GM23338 (cell line): ENCODE data around the gene PKM. TPM values are rescaled to one million over a fixed set of nuclear protein-coding genes. Genes with fewer than 3 reads are reported as not detected.

Source experiments
- ATAC-seq: fragments of 200-7000 bp; cut with Tn5 transposase; 3 replicates; pipeline ENCODE4 v1.9.1; 2020
- DNase-seq: peaks from one replicate; pipeline ENCODE4 v3.0.0-alpha.2; 2015; ENCODE audit warnings: low spot score
- H2AFZ ChIP-seq: fragments of 200-600 bp; sonication (generic); 2 replicates; pipeline ENCODE4 v1.8.0; 2016; ENCODE audit warnings: antibody characterized with exemption, mild to moderate bottlenecking, moderate library complexity
- H3F3A ChIP-seq: fragments of 200-600 bp; sonication (generic); replicated peaks from 2 replicates; pipeline ENCODE4 v1.8.0; 2017; ENCODE audit warnings: antibody characterized with exemption, mixed run types, low read depth
- H3K27ac ChIP-seq: fragments of 200-600 bp; sonication (generic); 2 replicates; pipeline ENCODE4 v1.6.1; 2016; ENCODE audit warnings: low read depth
- H3K27me3 ChIP-seq: fragments of 200-600 bp; sonication (generic); 2 replicates; pipeline ENCODE4 v1.8.0; 2016; ENCODE audit warnings: mild to moderate bottlenecking, mixed run types, moderate library complexity; ENCODE audit not compliant: insufficient read depth
- H3K36me3 ChIP-seq: fragments of 200-600 bp; sonication (generic); 2 replicates; pipeline ENCODE4 v1.8.0; 2016; ENCODE audit warnings: mild to moderate bottlenecking; ENCODE audit not compliant: insufficient read depth
- H3K4me1 ChIP-seq: fragments of 200-600 bp; sonication (generic); 2 replicates; pipeline ENCODE4 v1.8.0; 2016; ENCODE audit warnings: mild to moderate bottlenecking, moderate library complexity; ENCODE audit not compliant: insufficient read depth
- H3K4me2 ChIP-seq: fragments of 200-600 bp; sonication (generic); 2 replicates; pipeline ENCODE4 v1.7.1; 2017; ENCODE audit warnings: mixed run types
- H3K4me3 ChIP-seq: fragments of 200-600 bp; sonication (generic); 2 replicates; pipeline ENCODE4 v1.6.1; 2016; ENCODE audit warnings: mixed run types
- H3K79me2 ChIP-seq: fragments of 200-600 bp; sonication (generic); replicated peaks from 2 replicates; pipeline ENCODE4 v1.8.0; 2017; ENCODE audit warnings: mild to moderate bottlenecking; ENCODE audit not compliant: insufficient read depth
- H3K9me2 ChIP-seq: fragments of 200-600 bp; sonication (generic); 2 replicates; pipeline ENCODE4 v1.8.0; 2017; ENCODE audit not compliant: insufficient read depth
- H4K20me1 ChIP-seq: fragments of 200-600 bp; sonication (generic); replicated peaks from 2 replicates; pipeline ENCODE4 v1.8.0; 2017; ENCODE audit warnings: mild to moderate bottlenecking; ENCODE audit not compliant: insufficient read depth
- H3K27ac Mint-ChIP-seq: 2 replicates; pipeline ENCODE4 v1.8.0; 2020; ENCODE audit warnings: inconsistent platforms, mild to moderate bottlenecking, moderate library complexity, mixed read lengths
- H3K27me3 Mint-ChIP-seq: 3 replicates; pipeline ENCODE4 v1.8.0; 2022; ENCODE audit warnings: low read depth, mild to moderate bottlenecking, moderate library complexity, mixed read lengths, inconsistent platforms; ENCODE audit not compliant: insufficient read depth, poor library complexity
- H3K36me3 Mint-ChIP-seq: 3 replicates; pipeline ENCODE4 v1.8.0; 2021; ENCODE audit warnings: low read depth, mild to moderate bottlenecking, inconsistent platforms, moderate library complexity, mixed read lengths
- H3K4me1 Mint-ChIP-seq: 3 replicates; pipeline ENCODE4 v1.8.0; 2020; ENCODE audit warnings: mild to moderate bottlenecking, inconsistent platforms, mixed read lengths
- H3K4me3 Mint-ChIP-seq: 3 replicates; pipeline ENCODE4 v1.8.0; 2021; ENCODE audit warnings: moderate library complexity, mild to moderate bottlenecking, inconsistent platforms, mixed read lengths
- H3K9me3 Mint-ChIP-seq: 3 replicates; pipeline ENCODE4 v1.8.0; 2020; ENCODE audit warnings: moderate library complexity, mild to moderate bottlenecking, inconsistent platforms, mixed read lengths
- ETS1 ChIP-seq: IDR thresholded peaks from 2 replicates; pipeline ENCODE4 v1.6.1; 2016; ENCODE audit warnings: antibody characterized with exemption
- EZH2 ChIP-seq: fragments of 200-600 bp; sonication (generic); IDR thresholded peaks from one replicate; pipeline ENCODE4 v1.8.0; 2017; ENCODE audit warnings: antibody characterized with exemption, mild to moderate bottlenecking, low read depth; ENCODE audit not compliant: unreplicated experiment
- EZH2phosphoT487 ChIP-seq: fragments of 200-600 bp; sonication (generic); IDR thresholded peaks from one replicate; pipeline ENCODE4 v1.8.1; 2018; ENCODE audit warnings: antibody characterized with exemption; ENCODE audit not compliant: unreplicated experiment
- STAT1 ChIP-seq: IDR thresholded peaks from one replicate; pipeline ENCODE4 v1.6.1; 2016; ENCODE audit warnings: antibody characterized with exemption; ENCODE audit not compliant: unreplicated experiment
- ZNF114 ChIP-seq: fragments of 250-450 bp; sonication (Bioruptor Pico); IDR thresholded peaks from 2 replicates; pipeline ENCODE4 v1.5.0; 2020; ENCODE audit warnings: mild to moderate bottlenecking, moderate library complexity
- ZNF331 ChIP-seq: fragments of 250-450 bp; sonication (Bioruptor Pico); IDR thresholded peaks from 2 replicates; pipeline ENCODE4 v1.5.0; 2020; ENCODE audit warnings: low read depth, mild to moderate bottlenecking, moderate library complexity
- polyA plus RNA-seq: library from polyadenylated mRNA; unstranded; fragments of >200 nt; fragmentation: Nextera tagmentation; extraction: Ambion mirVana; gene quantifications from 2 replicates; pipeline ENCODE4 v1.2.1, GENCODE V29; 2016
- total RNA-seq: library from RNA; depleted of rRNA; stranded (reverse); fragments of >200 nt; shearing (Covaris generic); gene quantifications from 2 replicates; pipeline ENCODE4 v1.2.3, GENCODE V29; 2014
- TF ChIP-seq, protein P1 (sequence below), 2 experiments: fragments of 200-600 bp in 1 of 2; sonication (generic) in 1 of 2; conservative IDR thresholded peaks; 2 replicates each; pipeline versions ENCODE4 v1.5.1 to v1.6.1; 2016 to 2017; ENCODE audit warnings: antibody characterized with exemption in 2 of 2, low read depth in 2 of 2, mild to moderate bottlenecking in 2 of 2, moderate library complexity in 1 of 2
- TF ChIP-seq, protein P2 (sequence below): fragments of 250-450 bp; sonication (Bioruptor Pico); IDR thresholded peaks from 2 replicates; pipeline ENCODE4 v1.5.0; 2020; ENCODE audit warnings: mild to moderate bottlenecking, moderate library complexity

Gene PKM
- total and polyA plus RNA-seq, 2 experiments from 2014 or later = 432 to 1,137 TPM

DNA sequence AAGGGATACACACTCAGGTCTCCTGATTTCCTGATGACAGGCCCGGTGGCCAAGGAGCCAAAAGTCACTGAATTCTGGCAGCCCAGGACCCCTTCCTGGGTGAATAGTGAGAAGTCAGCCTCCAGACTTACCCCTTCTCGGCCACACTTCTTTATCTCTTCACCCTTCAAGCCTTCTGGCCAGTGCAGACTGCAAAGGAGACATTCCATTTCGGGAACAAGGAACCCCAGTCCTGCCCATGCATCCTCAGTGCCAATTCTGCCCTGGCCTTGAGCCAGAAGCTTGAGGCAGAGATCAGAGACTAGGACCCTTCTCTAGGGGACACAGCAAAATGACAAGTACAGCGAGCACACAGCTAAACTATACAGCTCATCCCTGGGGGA, 62.2 kb downstream of the PKM start (continued):
- no peak for TF ChIP-seq ETS1
- TF ChIP-seq, protein P1, sequence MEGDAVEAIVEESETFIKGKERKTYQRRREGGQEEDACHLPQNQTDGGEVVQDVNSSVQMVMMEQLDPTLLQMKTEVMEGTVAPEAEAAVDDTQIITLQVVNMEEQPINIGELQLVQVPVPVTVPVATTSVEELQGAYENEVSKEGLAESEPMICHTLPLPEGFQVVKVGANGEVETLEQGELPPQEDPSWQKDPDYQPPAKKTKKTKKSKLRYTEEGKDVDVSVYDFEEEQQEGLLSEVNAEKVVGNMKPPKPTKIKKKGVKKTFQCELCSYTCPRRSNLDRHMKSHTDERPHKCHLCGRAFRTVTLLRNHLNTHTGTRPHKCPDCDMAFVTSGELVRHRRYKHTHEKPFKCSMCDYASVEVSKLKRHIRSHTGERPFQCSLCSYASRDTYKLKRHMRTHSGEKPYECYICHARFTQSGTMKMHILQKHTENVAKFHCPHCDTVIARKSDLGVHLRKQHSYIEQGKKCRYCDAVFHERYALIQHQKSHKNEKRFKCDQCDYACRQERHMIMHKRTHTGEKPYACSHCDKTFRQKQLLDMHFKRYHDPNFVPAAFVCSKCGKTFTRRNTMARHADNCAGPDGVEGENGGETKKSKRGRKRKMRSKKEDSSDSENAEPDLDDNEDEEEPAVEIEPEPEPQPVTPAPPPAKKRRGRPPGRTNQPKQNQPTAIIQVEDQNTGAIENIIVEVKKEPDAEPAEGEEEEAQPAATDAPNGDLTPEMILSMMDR (conservative IDR thresholded peaks at IDR 0.05; ENCODE audit: low read depth in 2 of 2) = no peak
- no peak for TF ChIP-seq EZH2
- TF ChIP-seq ZNF331 (CRISPR knock-in tag) = no peak
- TF ChIP-seq EZH2phosphoT487 = no peak

DNA sequence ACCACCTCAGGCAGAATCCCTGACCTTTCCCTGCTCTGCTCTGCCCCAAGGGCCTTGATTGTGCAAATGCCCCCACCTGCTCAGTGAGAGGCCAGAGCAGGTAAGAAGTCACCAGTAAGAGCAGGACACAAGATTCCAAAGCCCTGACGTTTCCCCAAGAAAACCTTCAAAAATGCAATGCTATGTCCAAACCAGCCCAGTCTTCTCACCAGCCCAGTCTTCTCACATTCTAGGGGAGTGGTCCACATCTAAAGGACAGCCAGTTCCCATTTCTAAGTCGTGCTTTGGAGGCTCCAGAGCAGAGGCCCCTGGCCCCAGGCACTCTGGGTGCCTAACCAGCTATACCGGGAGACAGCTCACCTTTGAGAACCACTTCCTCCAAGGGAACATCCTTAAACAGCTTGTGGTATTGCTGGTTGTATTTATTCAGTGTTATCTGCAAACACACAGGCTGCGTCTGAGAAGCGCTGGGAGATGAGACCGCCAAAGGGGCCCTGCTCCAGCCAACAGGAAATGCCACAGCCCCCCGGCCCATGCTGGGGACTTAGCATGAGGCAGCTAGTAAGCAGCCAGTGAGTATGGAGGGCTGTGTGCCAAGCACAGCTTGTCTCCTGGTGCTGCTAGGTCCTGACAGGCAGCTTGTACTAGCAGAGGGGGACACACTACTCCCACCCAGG, 62.7 kb downstream of the PKM start:
- no peaks in the 10 kb centered on the region for H3K27me3 ChIP-seq
- H3K27ac ChIP-seq = no peak overlapping the region
- peak overlapping the region; percentile 66; the same call in 1 of the 2 replicates for H2AFZ ChIP-seq
- H3K4me3 Mint-ChIP-seq = no peak overlapping the region
- no peaks in the 10 kb centered on the region for H3K9me3 Mint-ChIP-seq
- H3K4me1 ChIP-seq = no peaks in the 10 kb centered on the region
- H3K27me3 Mint-ChIP-seq = peaks cover 4% of the 10 kb centered on the region
- H3K4me2 ChIP-seq = no peak overlapping the region
- peaks cover 7% of the 10 kb centered on the region for H3K4me1 Mint-ChIP-seq
- no peaks in the 10 kb centered on the region for H3K36me3 Mint-ChIP-seq
- no peak overlapping the region for H3K27ac Mint-ChIP-seq
- H3F3A ChIP-seq = no peaks in the 10 kb centered on the region
- H3K79me2 ChIP-seq = no peaks in the 10 kb centered on the region
- 0 out of 2 replicates have a peak, but pooled peaks cover 4% of the 10 kb centered on the region for H3K9me2 ChIP-seq
- H3K4me3 ChIP-seq = no peak overlapping the region
- peak; percentile 20 for DNase-seq
- no peaks in the 10 kb centered on the region for H4K20me1 ChIP-seq
- ATAC-seq = peak; percentile 17; the same call in 1 of the 3 replicates
- TF ChIP-seq, protein P1 (conservative IDR thresholded peaks at IDR 0.05; ENCODE audit: low read depth in 2 of 2) = no peak
- TF ChIP-seq STAT1 (no peak), ZNF114 (CRISPR knock-in tag) (no peak), EZH2phosphoT487 (no peak)
- TF ChIP-seq, protein P2, sequence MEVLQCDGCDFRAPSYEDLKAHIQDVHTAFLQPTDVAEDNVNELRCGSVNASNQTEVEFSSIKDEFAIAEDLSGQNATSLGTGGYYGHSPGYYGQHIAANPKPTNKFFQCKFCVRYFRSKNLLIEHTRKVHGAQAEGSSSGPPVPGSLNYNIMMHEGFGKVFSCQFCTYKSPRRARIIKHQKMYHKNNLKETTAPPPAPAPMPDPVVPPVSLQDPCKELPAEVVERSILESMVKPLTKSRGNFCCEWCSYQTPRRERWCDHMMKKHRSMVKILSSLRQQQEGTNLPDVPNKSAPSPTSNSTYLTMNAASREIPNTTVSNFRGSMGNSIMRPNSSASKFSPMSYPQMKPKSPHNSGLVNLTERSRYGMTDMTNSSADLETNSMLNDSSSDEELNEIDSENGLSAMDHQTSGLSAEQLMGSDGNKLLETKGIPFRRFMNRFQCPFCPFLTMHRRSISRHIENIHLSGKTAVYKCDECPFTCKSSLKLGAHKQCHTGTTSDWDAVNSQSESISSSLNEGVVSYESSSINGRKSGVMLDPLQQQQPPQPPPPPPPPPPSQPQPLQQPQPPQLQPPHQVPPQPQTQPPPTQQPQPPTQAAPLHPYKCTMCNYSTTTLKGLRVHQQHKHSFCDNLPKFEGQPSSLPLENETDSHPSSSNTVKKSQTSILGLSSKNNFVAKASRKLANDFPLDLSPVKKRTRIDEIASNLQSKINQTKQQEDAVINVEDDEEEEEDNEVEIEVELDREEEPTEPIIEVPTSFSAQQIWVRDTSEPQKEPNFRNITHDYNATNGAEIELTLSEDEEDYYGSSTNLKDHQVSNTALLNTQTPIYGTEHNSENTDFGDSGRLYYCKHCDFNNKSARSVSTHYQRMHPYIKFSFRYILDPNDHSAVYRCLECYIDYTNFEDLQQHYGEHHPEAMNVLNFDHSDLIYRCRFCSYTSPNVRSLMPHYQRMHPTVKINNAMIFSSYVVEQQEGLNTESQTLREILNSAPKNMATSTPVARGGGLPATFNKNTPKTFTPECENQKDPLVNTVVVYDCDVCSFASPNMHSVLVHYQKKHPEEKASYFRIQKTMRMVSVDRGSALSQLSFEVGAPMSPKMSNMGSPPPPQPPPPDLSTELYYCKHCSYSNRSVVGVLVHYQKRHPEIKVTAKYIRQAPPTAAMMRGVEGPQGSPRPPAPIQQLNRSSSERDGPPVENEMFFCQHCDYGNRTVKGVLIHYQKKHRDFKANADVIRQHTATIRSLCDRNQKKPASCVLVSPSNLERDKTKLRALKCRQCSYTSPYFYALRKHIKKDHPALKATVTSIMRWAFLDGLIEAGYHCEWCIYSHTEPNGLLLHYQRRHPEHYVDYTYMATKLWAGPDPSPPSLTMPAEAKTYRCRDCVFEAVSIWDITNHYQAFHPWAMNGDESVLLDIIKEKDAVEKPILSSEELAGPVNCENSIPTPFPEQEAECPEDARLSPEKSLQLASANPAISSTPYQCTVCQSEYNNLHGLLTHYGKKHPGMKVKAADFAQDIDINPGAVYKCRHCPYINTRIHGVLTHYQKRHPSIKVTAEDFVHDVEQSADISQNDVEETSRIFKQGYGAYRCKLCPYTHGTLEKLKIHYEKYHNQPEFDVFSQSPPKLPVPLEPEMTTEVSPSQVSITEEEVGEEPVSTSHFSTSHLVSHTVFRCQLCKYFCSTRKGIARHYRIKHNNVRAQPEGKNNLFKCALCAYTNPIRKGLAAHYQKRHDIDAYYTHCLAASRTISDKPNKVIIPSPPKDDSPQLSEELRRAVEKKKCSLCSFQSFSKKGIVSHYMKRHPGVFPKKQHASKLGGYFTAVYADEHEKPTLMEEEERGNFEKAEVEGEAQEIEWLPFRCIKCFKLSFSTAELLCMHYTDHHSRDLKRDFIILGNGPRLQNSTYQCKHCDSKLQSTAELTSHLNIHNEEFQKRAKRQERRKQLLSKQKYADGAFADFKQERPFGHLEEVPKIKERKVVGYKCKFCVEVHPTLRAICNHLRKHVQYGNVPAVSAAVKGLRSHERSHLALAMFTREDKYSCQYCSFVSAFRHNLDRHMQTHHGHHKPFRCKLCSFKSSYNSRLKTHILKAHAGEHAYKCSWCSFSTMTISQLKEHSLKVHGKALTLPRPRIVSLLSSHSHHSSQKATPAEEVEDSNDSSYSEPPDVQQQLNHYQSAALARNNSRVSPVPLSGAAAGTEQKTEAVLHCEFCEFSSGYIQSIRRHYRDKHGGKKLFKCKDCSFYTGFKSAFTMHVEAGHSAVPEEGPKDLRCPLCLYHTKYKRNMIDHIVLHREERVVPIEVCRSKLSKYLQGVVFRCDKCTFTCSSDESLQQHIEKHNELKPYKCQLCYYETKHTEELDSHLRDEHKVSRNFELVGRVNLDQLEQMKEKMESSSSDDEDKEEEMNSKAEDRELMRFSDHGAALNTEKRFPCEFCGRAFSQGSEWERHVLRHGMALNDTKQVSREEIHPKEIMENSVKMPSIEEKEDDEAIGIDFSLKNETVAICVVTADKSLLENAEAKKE (CRISPR knock-in tag) = no peak
- H3K36me3 ChIP-seq = no peaks in the 10 kb centered on the region
